ENCODE data around the gene ZDHHC24. TPM values are rescaled to one million over a fixed set of nuclear protein-coding genes. Genes with fewer than 3 reads are reported as not detected.

Gene ZDHHC24
- total RNA-seq, 1 donor from 2014 or later = 18.0 TPM

GRCh38 chr11:66492161-66492865 is 53.5 kb downstream of the ZDHHC24 start:
- H3K36me3 ChIP-seq = peaks cover 39 to 53% of the 10 kb centered on the region in 2 donors
- no peak for TF ChIP-seq CTCF (IDR thresholded peaks at IDR 0.05)
- H3K9me3 ChIP-seq = no peaks in the 10 kb centered on the region
- no peak overlapping the region for H3K27ac ChIP-seq
- intact Hi-C loops (cut with DNase I) = no loop called here
- H3K27me3 ChIP-seq = no peaks in the 10 kb centered on the region
- DNase-seq (ENCODE audit: low spot score in 2 of 2) = no peak
- no peaks in the 10 kb centered on the region for H3K4me1 ChIP-seq
- H3K4me3 ChIP-seq = no peak overlapping the region

- no peak for DNase-seq (ENCODE audit: low spot score in 2 of 2)
- Histone ChIP-seq H3K4me1 (no peaks in the 10 kb centered on the region), H3K27ac (no peak overlapping the region), H3K9me3 (no peaks in the 10 kb centered on the region), H3K36me3 (peaks cover 34 to 54% of the 10 kb centered on the region in 2 donors), H3K27me3 (no peaks in the 10 kb centered on the region), H3K4me3 (no peak overlapping the region)
- TF ChIP-seq CTCF (IDR thresholded peaks at IDR 0.05) = no peak
- intact Hi-C loops (cut with DNase I) = no loop called here
Measured at GRCh38 chr11:66491315-66491935, 54.4 kb downstream of the ZDHHC24 start.

GRCh38 chr11:66489636-66490035 is 56.2 kb downstream of the ZDHHC24 start:
- peaks cover 30 to 60% of the 10 kb centered on the region in 2 donors for H3K36me3 ChIP-seq
- intact Hi-C loops (cut with DNase I) = no loop called here

GRCh38 chr11:66488957-66489356 is 56.9 kb downstream of the ZDHHC24 start:
- Histone ChIP-seq H3K4me1 (no peaks in the 10 kb centered on the region), H3K9me3 (no peaks in the 10 kb centered on the region), H3K4me3 (no peak overlapping the region), H3K27ac (no peak overlapping the region), H3K36me3 (peaks cover 30 to 60% of the 10 kb centered on the region in 2 donors), H3K27me3 (no peaks in the 10 kb centered on the region)
- intact Hi-C loops (cut with DNase I) = no loop called here
- no peak for DNase-seq (ENCODE audit: low spot score in 2 of 2)
- TF ChIP-seq CTCF (IDR thresholded peaks at IDR 0.05) = no peak

More at GRCh38 chr11:66489636-66490035, 56.2 kb downstream of the ZDHHC24 start:
- no peak for DNase-seq (ENCODE audit: low spot score in 2 of 2)
- H3K27ac ChIP-seq = no peak overlapping the region
- H3K27me3 ChIP-seq = no peaks in the 10 kb centered on the region
- no peak for TF ChIP-seq CTCF (IDR thresholded peaks at IDR 0.05)
- H3K9me3 ChIP-seq = no peaks in the 10 kb centered on the region
- no peak overlapping the region for H3K4me3 ChIP-seq
- no peaks in the 10 kb centered on the region for H3K4me1 ChIP-seq

GRCh38 chr11:66484806-66485380 is 61.0 kb downstream of the ZDHHC24 start:
- intact Hi-C loops (cut with DNase I) = no loop called here
- Histone ChIP-seq H3K27me3 (no peaks in the 10 kb centered on the region), H3K9me3 (no peaks in the 10 kb centered on the region), H3K27ac (no peak overlapping the region), H3K4me3 (no peak overlapping the region), H3K4me1 (peaks cover 0 to 5% of the 10 kb centered on the region in 2 donors), H3K36me3 (peaks cover 9 to 34% of the 10 kb centered on the region in 2 donors)
- no peak for TF ChIP-seq CTCF (IDR thresholded peaks at IDR 0.05)
- no peak for DNase-seq (ENCODE audit: low spot score in 2 of 2)

Data from ascending aorta (tissue), 2 donors.